GM12873 (cell line): ENCODE results near the gene CHI3L1.

Source experiments
- CTCF ChIP-seq: IDR thresholded peaks from 2 replicates; pipeline ENCODE4 v1.5.1; 2012; ENCODE audit warnings: low read depth, mild to moderate bottlenecking, moderate library complexity, low read length, control low read depth; ENCODE audit not compliant: insufficient read depth; ENCODE audit errors: missing control alignments

The CHI3L1 gene

GRCh38 chr1:203196371-203196770, 9.9 kb upstream of the CHI3L1 start:
- TF ChIP-seq CTCF = no peak

- no peak for TF ChIP-seq CTCF
These were observed 4.4 kb upstream of the CHI3L1 start for GRCh38 chr1:203190949-203191348.

GRCh38 chr1:203189951-203190352, 3.4 kb upstream of the CHI3L1 start:
- TF ChIP-seq CTCF = no peak

- TF ChIP-seq CTCF = no peak
These were observed 2.3 kb upstream of the CHI3L1 start for GRCh38 chr1:203188686-203189232.

- TF ChIP-seq CTCF = no peak
These were observed 1.3 kb upstream of the CHI3L1 start for GRCh38 chr1:203187689-203188264.

- no peak for TF ChIP-seq CTCF
These were observed 791 bp upstream of the CHI3L1 start for GRCh38 chr1:203187304-203187685.

- TF ChIP-seq CTCF = no peak
These were observed 436 bp downstream of the CHI3L1 start for GRCh38 chr1:203186091-203186445.
